GM12878 (cell line): ENCODE results near the gene PEX26. TPM values are rescaled to one million over a fixed set of nuclear protein-coding genes. Genes with fewer than 3 reads are reported as not detected.

ENCODE experiments used
- BACH1 ChIP-seq: fragments of 450-650 bp; IDR thresholded peaks from 2 replicates; pipeline ENCODE4 v1.6.1; 2017; ENCODE audit warnings: mild to moderate bottlenecking, borderline replicate concordance
- BHLHE40 ChIP-seq, 2 experiments: fragments of 450-650 bp in 1 of 2; IDR thresholded peaks; 2 replicates each; pipeline ENCODE4 v1.6.1; 2011 to 2017; ENCODE audit warnings: low read depth in 2 of 2, borderline replicate concordance in 1 of 2, improper control_type of control experiment in 1 of 2, low read length in 1 of 2, mild to moderate bottlenecking in 1 of 2
- CEBPB ChIP-seq, 2 experiments: fragments of 150-350 bp in 1 of 2; IDR thresholded peaks; 2 replicates each; pipeline ENCODE4 v1.6.1; 2012 to 2014; ENCODE audit warnings: low read depth in 2 of 2, low read length in 2 of 2, borderline replicate concordance in 1 of 2, inconsistent platforms in 1 of 2
- ELK1 ChIP-seq: IDR thresholded peaks from 2 replicates; pipeline ENCODE4 v1.6.1; 2012; ENCODE audit warnings: low read depth, low read length, improper control_type of control experiment
- EP300 ChIP-seq, 2 experiments: fragments of 150-350 bp in 1 of 2; IDR thresholded peaks; 2 replicates each; pipeline ENCODE4 v1.6.1; 2011 to 2012; ENCODE audit warnings: low read depth in 2 of 2, low read length in 2 of 2, borderline replicate concordance in 1 of 2, improper control_type of control experiment in 1 of 2, inconsistent platforms in 1 of 2; ENCODE audit not compliant: control insufficient read depth in 1 of 2
- EZH2 ChIP-seq: IDR thresholded peaks from 2 replicates; pipeline ENCODE4 v1.6.1; 2012; ENCODE audit warnings: low read depth, mild to moderate bottlenecking, control low read depth, inconsistent platforms, low read length, borderline replicate concordance; ENCODE audit not compliant: control insufficient read depth
- HDAC2 ChIP-seq: fragments of 200-600 bp; sonication (generic); IDR thresholded peaks from 2 replicates; pipeline ENCODE4 v1.6.1; 2017
- IRF5 ChIP-seq: fragments of 450-650 bp; IDR thresholded peaks from 2 replicates; pipeline ENCODE4 v1.6.1; 2017; ENCODE audit warnings: borderline replicate concordance
- KAT2A ChIP-seq: conservative IDR thresholded peaks from 2 replicates; pipeline ENCODE4 v1.6.1; 2011; ENCODE audit warnings: low read depth, low read length; ENCODE audit not compliant: control insufficient read depth
- MEF2B ChIP-seq: fragments of 450-650 bp; IDR thresholded peaks from 2 replicates; pipeline ENCODE4 v1.6.1; 2018; ENCODE audit warnings: mild to moderate bottlenecking, moderate library complexity; ENCODE audit not compliant: partially characterized antibody, poor library complexity, severe bottlenecking
- MLLT1 ChIP-seq: fragments of 450-650 bp; IDR thresholded peaks from 2 replicates; pipeline ENCODE4 v1.6.1; 2016; ENCODE audit warnings: mild to moderate bottlenecking
- NFYB ChIP-seq: IDR thresholded peaks from 2 replicates; pipeline ENCODE4 v1.6.1; 2011; ENCODE audit warnings: low read depth, mild to moderate bottlenecking, low read length, improper control_type of control experiment, moderate library complexity; ENCODE audit not compliant: insufficient read depth
- NRF1 ChIP-seq: conservative IDR thresholded peaks from 2 replicates; pipeline ENCODE4 v1.6.1; 2011; ENCODE audit warnings: mild to moderate bottlenecking, low read depth, low read length, improper control_type of control experiment
- PAX5 ChIP-seq: IDR thresholded peaks from 2 replicates; pipeline ENCODE4 v1.6.1; 2011; ENCODE audit warnings: low read depth, low read length, borderline replicate concordance
- PAX8 ChIP-seq: fragments of 450-650 bp; IDR thresholded peaks from 2 replicates; pipeline ENCODE4 v1.6.1; 2017; ENCODE audit warnings: mild to moderate bottlenecking, moderate library complexity
- POLR2A ChIP-seq: IDR thresholded peaks from 2 replicates; pipeline ENCODE4 v1.6.1; 2011; ENCODE audit warnings: low read depth, mild to moderate bottlenecking, low read length
- RBBP5 ChIP-seq: fragments of 200-600 bp; sonication (generic); conservative IDR thresholded peaks from 2 replicates; pipeline ENCODE4 v1.6.1; 2016
- RUNX3 ChIP-seq: IDR thresholded peaks from 2 replicates; pipeline ENCODE4 v1.6.1; 2012; ENCODE audit warnings: low read length, inconsistent platforms
- SIN3A ChIP-seq: IDR thresholded peaks from 2 replicates; pipeline ENCODE4 v1.6.1; 2012; ENCODE audit warnings: low read depth, low read length, improper control_type of control experiment
- SREBF1 ChIP-seq: IDR thresholded peaks from 2 replicates; pipeline ENCODE4 v1.6.1; 2012; ENCODE audit warnings: mild to moderate bottlenecking, low read length
- SREBF2 ChIP-seq: IDR thresholded peaks from 2 replicates; pipeline ENCODE4 v1.6.1; 2012; ENCODE audit warnings: mild to moderate bottlenecking, low read length
- SUZ12 ChIP-seq: fragments of 200-600 bp; sonication (generic); IDR thresholded peaks from one replicate; pipeline ENCODE4 v1.6.1; 2018; ENCODE audit warnings: antibody characterized with exemption, mild to moderate bottlenecking; ENCODE audit not compliant: unreplicated experiment
- TAF1 ChIP-seq: IDR thresholded peaks from 2 replicates; pipeline ENCODE4 v1.6.1; 2011; ENCODE audit warnings: mild to moderate bottlenecking, low read depth, low read length, borderline replicate concordance
- polyA plus RNA-seq, 11 experiments: library from polyadenylated mRNA; depleted of rRNA in 4 of 11; unstranded in 6 of 11; stranded (reverse) in 5 of 11; fragments of >200 nt; fragmentation: Nextera tagmentation in 4 of 11; fragmentation: Illumina TruSeq in 1 of 11; extraction: Ambion mirVana in 4 of 11; extraction: Trizol in 1 of 11; gene quantifications; 1 replicate in 1 of 11; 2 replicates in 10 of 11; pipeline versions ENCODE4 v1.2.1 to v1.2.3, GENCODE V29; 2011 to 2016; ENCODE audit warnings: inconsistent platforms in 2 of 11, missing spikeins in 2 of 11, low read depth in 1 of 11
- total RNA-seq, 4 experiments: library from RNA; depleted of rRNA in 3 of 4; stranded (reverse); fragments of >200 nt in 3 of 4; fragmentation: Illumina TruSeq in 1 of 4; extraction: Trizol in 1 of 4; gene quantifications; 2 replicates each; pipeline versions ENCODE4 v1.2.1 to v1.2.3, GENCODE V29; 2013 to 2021
- TF ChIP-seq, protein P1 (sequence below): IDR thresholded peaks from 2 replicates; pipeline ENCODE4 v1.6.1; 2012; ENCODE audit warnings: low read depth, low read length, improper control_type of control experiment
- TF ChIP-seq, protein P2 (sequence below): fragments of 450-650 bp; IDR thresholded peaks from 2 replicates; pipeline ENCODE4 v1.6.1; 2014; ENCODE audit warnings: mild to moderate bottlenecking

PEX26 gene
- total and polyA plus RNA-seq, 10 of the 15 experiments (the other 5 are each of a cell fraction or from before 2014, with no cell fraction given), result 0.79 to 50.8 (median 22.4) TPM

GRCh38 chr22:18088825-18089568, 11.2 kb downstream of the PEX26 start (continued):
- TF ChIP-seq MEF2B (no peak), NRF1 (no peak), RBBP5 (no peak), RUNX3 (peak; percentile 30; the same call in 1 of the 2 replicates), ELK1 (no peak), SREBF2 (no peak), BHLHE40 (IDR thresholded peaks at IDR 0.05; ENCODE audit: borderline replicate concordance in 1 of 2, low read depth in 2 of 2, low read length in 1 of 2) (peak; percentile 26 to 39; a peak in 1 of 4 replicates), SIN3A (no peak), PAX5 (peak; percentile 76; the same call in 1 of the 2 replicates), PAX8 (no peak), EP300 (IDR thresholded peaks at IDR 0.05; ENCODE audit: borderline replicate concordance in 1 of 2, control insufficient read depth in 1 of 2, low read depth in 2 of 2, low read length in 2 of 2) (no peak), IRF5 (no peak), NFYB (no peak), TAF1 (0 out of 2 replicates have a peak, but pooled peaks have one; percentile 50), KAT2A (no peak), SREBF1 (no peak), BACH1 (no peak), MLLT1 (0 out of 2 replicates have a peak, but pooled peaks have one; percentile 24), HDAC2 (no peak), POLR2A (peak; percentile 40), CEBPB (IDR thresholded peaks at IDR 0.05; ENCODE audit: borderline replicate concordance in 1 of 2, low read depth in 2 of 2, low read length in 2 of 2) (no peak), EZH2 (no peak), SUZ12 (no peak)
- TF ChIP-seq, protein P1, sequence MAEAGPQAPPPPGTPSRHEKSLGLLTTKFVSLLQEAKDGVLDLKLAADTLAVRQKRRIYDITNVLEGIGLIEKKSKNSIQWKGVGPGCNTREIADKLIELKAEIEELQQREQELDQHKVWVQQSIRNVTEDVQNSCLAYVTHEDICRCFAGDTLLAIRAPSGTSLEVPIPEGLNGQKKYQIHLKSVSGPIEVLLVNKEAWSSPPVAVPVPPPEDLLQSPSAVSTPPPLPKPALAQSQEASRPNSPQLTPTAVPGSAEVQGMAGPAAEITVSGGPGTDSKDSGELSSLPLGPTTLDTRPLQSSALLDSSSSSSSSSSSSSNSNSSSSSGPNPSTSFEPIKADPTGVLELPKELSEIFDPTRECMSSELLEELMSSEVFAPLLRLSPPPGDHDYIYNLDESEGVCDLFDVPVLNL, result no peak
- TF ChIP-seq, protein P2, sequence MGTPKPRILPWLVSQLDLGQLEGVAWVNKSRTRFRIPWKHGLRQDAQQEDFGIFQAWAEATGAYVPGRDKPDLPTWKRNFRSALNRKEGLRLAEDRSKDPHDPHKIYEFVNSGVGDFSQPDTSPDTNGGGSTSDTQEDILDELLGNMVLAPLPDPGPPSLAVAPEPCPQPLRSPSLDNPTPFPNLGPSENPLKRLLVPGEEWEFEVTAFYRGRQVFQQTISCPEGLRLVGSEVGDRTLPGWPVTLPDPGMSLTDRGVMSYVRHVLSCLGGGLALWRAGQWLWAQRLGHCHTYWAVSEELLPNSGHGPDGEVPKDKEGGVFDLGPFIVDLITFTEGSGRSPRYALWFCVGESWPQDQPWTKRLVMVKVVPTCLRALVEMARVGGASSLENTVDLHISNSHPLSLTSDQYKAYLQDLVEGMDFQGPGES, result no peak
